ENCODE measurements around the gene GRM4.

Gene GRM4

DNA sequence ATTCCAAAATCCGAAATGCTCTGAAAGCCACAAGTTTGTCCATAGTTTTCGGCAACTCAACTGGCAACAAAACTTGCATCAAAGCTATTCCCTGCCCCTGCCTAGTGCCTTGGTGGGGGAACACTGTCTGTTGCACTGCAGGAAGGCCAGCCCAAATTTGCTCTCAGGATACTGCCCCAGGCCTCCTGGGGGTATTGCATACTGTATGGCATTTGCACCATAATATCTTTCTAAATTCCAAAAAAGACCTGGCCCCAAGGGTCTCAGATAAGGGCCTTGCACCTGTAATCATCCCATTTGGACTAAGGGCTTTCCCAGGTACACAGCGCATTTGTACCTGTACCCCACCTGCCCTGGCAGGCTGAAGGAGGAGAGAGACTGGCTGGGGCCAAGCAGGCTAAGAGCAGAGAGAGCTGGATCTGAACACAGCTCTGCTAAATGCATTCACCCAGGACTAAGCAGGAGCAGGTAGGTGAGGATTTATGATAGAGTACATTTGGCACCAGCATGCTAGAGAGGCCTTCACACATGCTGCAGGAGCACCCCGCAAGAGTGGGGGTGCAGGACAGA is 4.0 kb upstream of the GRM4 start:
- no peak overlapping the region for H3K27ac ChIP-seq
- peak; percentile 8 for DNase-seq (ENCODE audit: low spot score)
- TF ChIP-seq, protein P1, sequence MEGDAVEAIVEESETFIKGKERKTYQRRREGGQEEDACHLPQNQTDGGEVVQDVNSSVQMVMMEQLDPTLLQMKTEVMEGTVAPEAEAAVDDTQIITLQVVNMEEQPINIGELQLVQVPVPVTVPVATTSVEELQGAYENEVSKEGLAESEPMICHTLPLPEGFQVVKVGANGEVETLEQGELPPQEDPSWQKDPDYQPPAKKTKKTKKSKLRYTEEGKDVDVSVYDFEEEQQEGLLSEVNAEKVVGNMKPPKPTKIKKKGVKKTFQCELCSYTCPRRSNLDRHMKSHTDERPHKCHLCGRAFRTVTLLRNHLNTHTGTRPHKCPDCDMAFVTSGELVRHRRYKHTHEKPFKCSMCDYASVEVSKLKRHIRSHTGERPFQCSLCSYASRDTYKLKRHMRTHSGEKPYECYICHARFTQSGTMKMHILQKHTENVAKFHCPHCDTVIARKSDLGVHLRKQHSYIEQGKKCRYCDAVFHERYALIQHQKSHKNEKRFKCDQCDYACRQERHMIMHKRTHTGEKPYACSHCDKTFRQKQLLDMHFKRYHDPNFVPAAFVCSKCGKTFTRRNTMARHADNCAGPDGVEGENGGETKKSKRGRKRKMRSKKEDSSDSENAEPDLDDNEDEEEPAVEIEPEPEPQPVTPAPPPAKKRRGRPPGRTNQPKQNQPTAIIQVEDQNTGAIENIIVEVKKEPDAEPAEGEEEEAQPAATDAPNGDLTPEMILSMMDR (IDR thresholded peaks at IDR 0.05), result no peak

DNA sequence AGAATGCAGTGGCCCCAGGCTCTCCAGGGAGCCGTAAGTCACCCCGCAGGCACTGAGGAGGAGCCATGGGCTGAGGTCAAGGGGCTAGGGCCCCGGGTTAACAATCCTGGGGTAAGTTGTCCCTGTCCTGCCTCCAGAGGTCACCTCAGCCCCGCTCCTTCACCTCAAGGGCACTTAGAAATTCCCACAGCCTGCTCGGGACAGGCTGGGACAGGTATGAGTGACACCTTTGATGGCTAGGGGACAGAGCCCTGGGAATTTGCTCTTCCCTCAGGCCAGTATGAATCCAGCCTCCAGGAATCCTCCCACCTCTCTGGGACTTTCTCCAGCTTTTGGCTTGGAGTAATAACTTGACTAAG is 3.5 kb upstream of the GRM4 start:
- Histone ChIP-seq H3K4me3 (no peak overlapping the region), H3K27ac (no peak overlapping the region)
- DNase-seq (ENCODE audit: low spot score), result peak; percentile 22
- TF ChIP-seq, protein P1 (IDR thresholded peaks at IDR 0.05), result no peak

More for the DNA sequence above, 4.0 kb upstream of the GRM4 start:
- no peak overlapping the region for H3K4me3 ChIP-seq

DNA sequence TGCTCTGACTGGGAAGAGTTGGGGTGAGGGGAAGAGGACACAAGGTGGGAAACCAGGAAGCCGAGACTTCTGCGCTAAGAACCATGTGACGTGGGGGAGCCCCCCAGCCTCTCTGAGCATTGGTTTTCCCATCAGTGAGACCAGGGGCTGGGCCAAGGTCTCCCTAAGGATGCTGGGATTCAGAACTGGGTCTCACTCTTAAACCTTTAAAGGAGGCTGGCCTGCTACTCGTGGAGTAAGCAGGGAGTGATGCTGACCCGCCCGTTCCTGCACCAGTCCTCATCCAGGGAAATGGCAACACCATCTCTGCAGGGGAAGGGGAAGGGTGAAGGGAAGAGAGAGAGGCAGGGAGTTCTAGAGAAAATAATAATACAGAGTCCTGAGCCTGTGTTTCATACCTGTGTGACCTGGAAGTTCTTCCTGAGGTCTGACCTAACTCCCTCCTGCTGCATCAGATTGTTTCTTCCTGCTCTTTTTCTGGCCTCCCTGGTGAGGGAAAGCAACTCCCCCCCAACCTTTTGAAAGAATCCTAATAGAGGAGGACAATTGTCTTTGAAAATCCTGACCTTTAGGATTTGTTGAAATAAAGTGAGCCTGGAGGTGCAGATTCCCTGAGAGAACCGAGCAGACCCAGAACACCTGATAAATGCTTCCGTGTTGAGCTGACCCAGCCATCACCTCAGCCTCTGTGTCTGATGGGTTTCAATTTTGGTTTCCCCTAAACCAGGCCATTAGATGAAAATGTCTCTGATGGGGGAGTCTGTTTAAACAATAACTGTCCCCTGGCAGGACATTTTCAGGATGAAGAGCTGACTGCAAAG is 3.0 kb upstream of the GRM4 start:
- DNase-seq (ENCODE audit: low spot score), result no peak
- H3K27ac ChIP-seq, result no peak overlapping the region
- no peak overlapping the region for H3K4me3 ChIP-seq
- TF ChIP-seq, protein P1 (IDR thresholded peaks at IDR 0.05), result no peak

DNA sequence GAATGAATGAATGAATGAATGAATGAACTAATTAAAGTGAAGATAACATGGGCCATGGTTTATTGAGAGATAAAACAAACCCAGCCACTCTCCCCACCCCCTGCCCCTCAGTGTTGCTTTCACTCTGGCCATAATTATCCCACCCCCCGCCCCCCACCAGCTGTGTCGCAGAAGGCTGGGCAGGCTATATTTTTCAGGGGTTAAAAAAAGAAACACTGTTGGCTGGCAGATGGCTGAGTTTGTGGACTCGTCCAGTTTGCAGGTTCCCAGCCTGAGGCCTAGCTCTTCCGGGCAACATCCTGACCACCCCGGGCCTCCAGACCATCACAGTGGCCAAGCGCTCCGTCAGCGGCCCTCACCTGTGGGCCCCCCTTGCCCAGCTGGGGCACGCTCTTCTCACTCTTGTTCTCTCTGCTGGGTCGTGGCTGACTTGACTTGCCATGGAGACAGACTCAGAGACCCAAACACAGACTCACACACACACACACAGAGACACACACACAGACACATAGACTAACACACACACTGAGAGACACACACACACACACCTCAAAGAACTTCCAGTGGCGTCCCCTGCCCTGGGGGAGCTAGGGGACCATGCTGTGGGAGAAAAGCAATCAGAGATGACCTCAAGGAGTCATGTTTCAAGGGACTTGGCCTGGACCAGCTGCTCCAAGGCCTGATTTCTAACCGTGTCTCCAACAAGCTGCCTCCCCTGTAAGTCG is 2.2 kb upstream of the GRM4 start:
- DNase-seq (ENCODE audit: low spot score), result peak; percentile 53
- Histone ChIP-seq H3K27ac (no peak overlapping the region), H3K4me3 (no peak overlapping the region)
- TF ChIP-seq, protein P1 (IDR thresholded peaks at IDR 0.05), result no peak

DNA sequence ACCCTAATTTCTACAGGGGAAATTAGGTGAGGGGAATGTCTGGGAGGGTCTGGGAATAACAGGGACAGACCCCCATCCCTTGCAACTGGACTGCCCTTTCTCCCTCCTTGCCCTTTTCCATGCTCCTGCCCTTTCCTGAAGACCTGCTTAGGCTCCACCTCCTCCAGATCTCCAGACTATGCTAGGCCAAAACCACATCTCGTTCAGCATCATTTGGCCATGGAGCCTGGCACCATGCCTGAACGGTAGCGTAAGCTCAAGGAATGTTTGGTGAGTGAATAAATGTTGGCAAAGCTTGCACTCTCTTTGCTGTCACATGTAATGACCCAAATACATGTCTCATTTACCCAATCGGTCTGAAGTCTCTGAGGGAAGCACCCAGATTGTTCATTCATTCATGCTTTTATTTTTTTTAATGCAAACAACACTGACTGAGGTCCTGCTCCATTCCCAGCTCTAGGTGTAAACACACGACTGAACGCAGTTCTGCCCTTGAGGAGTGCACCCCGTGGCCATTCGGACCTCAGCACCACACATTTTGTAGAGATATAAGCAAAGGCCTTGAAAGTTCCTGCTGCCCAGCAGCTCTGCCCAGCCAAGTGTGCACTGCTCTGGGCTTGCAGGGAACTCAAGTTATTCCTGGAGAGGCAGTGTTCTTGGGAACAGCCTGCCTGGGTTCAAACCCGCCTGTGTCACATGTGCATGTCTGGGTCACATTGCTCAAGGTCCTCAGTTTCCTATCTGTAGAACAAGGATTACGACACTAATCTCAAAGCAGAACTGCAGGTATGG is 1.1 kb upstream of the GRM4 start:
- TF ChIP-seq, protein P1 (IDR thresholded peaks at IDR 0.05), result no peak
- Histone ChIP-seq H3K4me3 (no peak overlapping the region), H3K27ac (no peak overlapping the region)
- DNase-seq (ENCODE audit: low spot score), result no peak

DNA sequence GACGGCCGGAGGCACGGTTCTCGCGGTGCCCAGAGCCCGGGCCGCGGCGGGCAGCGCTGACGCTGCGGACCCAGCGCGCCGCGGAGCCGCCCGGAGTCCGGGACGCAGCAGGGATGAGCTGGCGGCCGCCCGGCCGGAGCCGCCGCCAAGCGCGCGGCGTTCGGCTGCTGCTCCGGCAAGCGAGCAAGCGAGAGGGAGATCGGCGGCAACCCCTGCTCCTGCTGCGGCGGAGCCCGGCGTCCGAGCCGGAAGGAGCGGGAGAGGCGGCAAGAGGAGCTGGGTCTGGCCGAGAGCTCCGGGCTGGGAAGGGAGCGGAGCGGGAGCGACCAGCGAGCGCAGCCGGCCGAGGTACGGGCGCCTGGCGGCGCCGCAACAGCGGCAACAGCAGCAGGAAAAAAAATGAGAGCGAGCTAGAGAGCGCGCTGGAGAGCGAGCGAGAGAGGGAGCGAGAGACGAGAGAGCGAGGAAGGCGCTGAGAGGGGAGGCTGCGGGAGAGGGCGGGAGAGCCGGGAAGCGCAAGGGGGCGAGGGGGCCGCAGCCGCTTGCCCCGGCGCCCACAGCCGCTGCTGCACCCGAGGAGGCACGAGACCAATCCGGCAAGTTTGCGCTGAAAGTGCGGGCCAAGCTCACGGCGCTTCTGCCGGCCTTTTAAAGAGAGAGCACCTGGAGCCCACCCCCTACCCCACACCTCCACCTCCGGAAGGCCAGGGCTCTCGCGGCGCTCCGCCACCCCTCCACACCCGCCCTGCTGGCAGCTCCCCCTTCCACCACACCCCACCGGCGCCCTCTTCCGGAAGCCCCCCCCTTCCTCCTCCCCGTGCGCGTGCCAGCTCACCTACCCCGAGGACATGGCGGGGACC is 496 bp downstream of the GRM4 start:
- no peak for DNase-seq (ENCODE audit: low spot score)
- H3K4me3 ChIP-seq, result peak overlapping the region; percentile 66

More for the DNA sequence above, 496 bp downstream of the GRM4 start:
- TF ChIP-seq, protein P1 (IDR thresholded peaks at IDR 0.05), result no peak
- no peak overlapping the region for H3K27ac ChIP-seq

All from coronary artery (tissue), 2 donors.